ENCODE measurements around the gene ZNF423.

ZNF423 gene

DNA sequence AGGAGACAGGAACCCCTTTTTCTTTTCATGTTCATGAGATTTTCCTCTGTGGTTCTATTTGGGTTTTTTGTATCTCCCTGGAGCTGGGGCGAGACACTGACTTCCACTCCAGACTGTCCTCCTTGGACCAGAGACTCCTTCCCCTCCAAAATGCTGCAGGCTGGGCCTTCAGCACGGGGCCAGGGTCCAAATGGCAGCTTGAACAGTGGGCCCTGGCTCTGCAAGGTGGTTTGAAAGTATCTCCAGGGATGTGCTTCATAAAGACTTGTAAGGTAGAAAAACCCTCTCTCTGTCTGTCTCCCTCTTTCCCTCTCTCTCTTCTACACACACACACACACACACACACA is 236.1 kb downstream of the ZNF423 start:
- no peak for DNase-seq

GRCh38 chr16:49618955-49619354 is 237.0 kb downstream of the ZNF423 start:
- DNase-seq, result no peak

GRCh38 chr16:49617710-49618330 is 238.1 kb downstream of the ZNF423 start:
- DNase-seq, result no peak

DNA sequence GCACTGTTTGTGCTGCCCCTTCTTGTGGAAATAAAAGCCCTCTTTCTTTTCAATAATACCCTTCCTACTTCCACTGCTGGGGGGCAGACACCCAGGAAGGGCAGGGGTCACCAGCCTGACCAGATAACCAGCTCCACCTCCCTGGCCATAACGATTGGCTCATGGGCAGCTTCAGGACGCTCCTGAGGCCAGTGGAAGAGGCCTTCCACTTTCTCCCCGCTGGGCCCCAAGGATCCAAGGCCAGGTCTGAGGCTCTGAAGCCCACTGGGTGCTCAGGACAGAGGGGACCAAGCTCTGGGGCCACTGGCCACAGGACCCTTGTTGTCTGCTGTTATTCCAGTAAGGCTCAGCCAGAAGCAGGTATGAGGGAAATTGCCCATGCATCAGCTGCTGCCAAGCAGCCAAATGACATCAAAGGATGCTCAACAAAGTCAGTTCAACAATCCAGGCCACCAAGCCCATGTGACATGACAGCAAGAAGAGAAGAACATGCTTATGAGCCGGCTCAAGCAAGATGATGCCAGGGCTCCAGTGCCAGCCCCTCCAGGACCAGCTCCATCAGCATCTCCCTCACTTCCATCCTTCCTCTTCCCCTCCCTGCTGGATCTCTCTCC is 238.8 kb downstream of the ZNF423 start:
- no peak for DNase-seq

DNA sequence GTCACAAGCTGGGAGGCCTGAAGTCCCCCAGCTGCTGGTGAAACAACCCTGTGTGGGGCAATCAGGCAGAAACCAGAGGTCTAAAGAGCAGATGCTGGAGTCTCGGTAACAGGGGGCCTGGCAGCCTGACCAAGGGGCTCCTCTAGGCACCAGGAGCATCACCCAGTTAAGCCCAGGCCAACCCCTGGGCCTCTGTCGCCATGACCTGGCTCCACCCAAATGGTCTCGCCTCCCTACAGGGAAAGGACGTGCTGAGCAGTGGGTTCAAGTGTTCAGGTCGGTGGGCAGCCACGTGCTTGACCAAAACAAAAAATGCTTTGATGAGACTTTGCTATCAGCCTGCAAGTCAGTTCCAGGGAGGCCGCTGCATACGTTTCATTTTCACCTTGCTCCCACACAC is 240.3 kb downstream of the ZNF423 start:
- no peak for DNase-seq

- no peak for DNase-seq
These were observed 244.9 kb downstream of the ZNF423 start for GRCh38 chr16:49610983-49611382.

- DNase-seq, result peak; percentile 67
These were observed 247.1 kb downstream of the ZNF423 start for GRCh38 chr16:49608779-49609178.

GRCh38 chr16:49608098-49608497 is 247.8 kb downstream of the ZNF423 start:
- DNase-seq, result peak; percentile 75

DNA sequence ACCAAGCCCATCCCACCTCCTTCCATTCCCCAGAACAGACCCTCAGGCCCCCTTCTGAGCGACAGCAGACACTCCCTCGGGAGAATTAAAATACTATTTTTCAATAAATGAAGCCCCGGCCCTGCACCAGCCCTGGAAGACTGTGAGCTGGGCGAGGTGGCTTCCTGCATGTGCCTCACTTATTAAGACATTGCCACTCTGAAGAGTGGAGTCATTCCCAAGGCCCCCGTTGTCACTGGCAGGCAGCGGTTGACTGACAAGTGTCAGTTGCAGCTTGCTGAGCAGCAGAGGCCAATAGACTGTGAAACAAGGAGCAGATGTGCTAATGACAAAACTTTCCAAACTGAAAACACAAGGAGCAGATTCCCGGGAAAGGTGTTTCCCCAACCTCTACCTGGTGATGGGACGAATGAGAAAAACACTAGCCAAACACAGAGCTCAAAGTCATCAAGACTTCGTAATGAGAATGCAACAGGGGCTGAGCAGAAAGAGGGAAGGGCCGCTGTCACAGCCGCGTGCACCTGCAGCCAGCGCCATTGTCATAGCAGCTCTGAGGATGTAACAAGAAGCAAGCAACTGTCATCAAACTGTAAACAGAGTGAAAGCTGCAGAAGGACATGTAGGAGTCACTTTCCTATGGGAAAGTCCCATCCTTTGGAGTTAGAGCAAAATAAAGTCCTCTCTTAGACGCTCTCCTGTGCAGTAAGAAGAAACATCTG is 250.2 kb downstream of the ZNF423 start:
- DNase-seq, result no peak

- no peak for DNase-seq
These were observed 251.3 kb downstream of the ZNF423 start for GRCh38 chr16:49604602-49605001.

GRCh38 chr16:49603956-49604355 is 252.0 kb downstream of the ZNF423 start:
- no peak for DNase-seq

GRCh38 chr16:49602976-49603310 is 253.0 kb downstream of the ZNF423 start:
- no peak for DNase-seq

DNA sequence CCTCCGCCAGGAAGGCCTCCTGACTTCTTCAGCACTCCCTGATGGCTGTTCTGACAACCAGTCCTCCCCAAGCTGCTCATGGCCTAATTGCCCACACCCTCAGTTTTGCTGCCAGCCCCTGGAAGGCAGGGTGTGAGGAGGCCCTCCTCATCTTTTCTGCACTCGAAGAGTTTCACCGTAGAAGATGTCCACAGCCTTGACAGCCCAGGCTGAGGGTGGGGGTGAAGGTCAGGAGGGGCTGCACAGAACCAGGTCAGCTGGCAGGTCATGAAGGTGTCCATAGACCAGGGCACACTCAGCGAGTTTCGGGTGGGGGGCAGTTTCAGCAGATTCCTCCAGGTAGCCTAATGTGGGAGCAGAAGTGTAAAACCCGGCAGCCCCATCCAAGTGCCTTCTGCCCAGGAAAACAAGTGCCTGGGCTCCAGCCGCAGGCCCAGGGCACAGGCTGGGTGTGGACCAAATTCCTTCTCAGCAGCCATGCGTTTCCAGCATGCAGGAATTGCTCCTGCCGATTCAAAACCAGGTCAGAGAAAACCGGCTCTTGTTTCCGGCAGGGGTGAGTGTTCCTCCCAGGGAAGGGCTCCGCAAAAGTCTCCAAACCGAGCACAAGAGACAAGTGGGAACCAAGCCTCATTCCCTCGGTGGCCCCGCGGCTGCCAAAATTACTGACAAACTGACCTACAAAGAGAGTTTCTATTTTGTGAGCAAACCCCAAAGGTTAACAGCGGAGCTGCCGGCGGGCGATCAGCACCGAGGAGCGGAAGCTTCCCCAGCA is 253.5 kb downstream of the ZNF423 start:
- DNase-seq, result peak; percentile 55

GRCh38 chr16:49601576-49601975 is 254.3 kb downstream of the ZNF423 start:
- DNase-seq, result no peak

- no peak for DNase-seq
These were observed 254.9 kb downstream of the ZNF423 start for GRCh38 chr16:49600976-49601375.

GRCh38 chr16:49600536-49600935 is 255.4 kb downstream of the ZNF423 start:
- DNase-seq, result no peak

GRCh38 chr16:49599704-49600103 is 256.2 kb downstream of the ZNF423 start:
- DNase-seq, result no peak

DNA sequence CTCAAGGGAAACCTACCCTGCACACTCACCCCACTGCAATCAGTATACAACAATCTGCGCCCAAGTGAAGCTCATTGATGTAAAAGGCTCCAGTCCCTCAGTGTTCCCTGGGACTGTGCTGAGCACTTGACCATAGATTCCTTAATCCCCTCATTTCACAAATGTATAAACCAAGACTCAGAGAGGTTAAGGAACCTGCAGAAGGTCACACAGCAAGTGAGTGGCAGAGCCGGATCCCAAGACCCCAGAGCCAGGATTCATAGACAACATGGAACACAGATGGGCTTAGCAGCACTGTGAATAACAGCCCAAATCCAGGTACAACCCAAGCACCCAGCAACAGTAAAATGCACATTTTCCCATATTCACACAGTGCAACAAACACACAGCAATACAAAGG is 256.6 kb downstream of the ZNF423 start:
- no peak for DNase-seq

- DNase-seq, result no peak
These were observed 257.3 kb downstream of the ZNF423 start for GRCh38 chr16:49598383-49599170.

DNA sequence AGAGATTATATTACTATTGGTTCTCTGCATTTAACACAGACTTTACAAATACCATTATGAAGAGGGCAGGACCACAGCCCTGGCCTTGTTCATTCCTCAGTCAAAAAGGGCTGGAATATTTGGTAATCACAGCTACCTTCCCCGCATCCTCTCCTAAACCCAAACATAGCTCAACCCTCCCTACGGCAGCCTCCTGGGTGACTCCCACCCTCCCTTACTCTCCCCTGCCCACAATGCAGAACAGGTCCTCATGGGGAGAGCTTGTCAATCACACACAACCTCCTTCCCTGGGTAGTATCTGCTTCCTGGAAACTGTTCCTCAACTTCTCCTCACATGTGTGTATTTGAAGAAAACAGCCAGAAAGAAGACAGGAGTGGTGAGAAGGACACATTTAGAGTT is 258.1 kb downstream of the ZNF423 start:
- DNase-seq, result no peak

GRCh38 chr16:49596648-49597291 is 259.1 kb downstream of the ZNF423 start:
- DNase-seq, result peak; percentile 68

DNA sequence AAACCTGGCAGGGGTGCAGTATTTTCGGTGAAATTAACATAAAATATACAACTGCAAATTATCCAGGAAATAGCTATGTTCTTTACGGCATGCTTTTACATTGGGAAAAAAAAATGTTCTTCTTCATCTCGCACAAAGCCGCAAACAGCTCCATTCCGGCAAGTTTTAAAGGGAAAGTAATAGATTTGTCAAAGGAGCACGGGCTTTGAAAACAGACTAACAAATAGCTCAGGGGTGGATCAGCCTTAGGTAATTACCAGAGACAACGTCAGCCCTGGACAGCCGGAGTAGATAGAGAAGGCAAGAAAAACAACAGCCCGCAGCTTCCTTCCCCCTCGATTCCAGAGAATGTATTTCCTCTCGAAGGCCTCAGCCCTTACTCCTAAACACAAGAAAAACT is 259.8 kb downstream of the ZNF423 start:
- peak; percentile 76 for DNase-seq
